ENCODE measurements around the gene HHEX.

The HHEX gene

GRCh38 chr10:92667078-92667477 lies 22.7 kb upstream of the HHEX start:
- FAIRE-seq (no peak), DNase-seq (ENCODE audit: insufficient read length, low spot score) (no peak)
- TF ChIP-seq POLR2AphosphoS5 (IDR thresholded peaks at IDR 0.05; ENCODE audit: low read depth, low read length) (no peak), POLR2A (IDR thresholded peaks at IDR 0.05; ENCODE audit: low read depth, low read length) (no peak), PAX5 (IDR thresholded peaks at IDR 0.05; ENCODE audit: insufficient read depth, low read length, severe bottlenecking) (no peak), POU2F2 (IDR thresholded peaks at IDR 0.05; ENCODE audit: low read depth, low read length) (no peak), SPI1 (IDR thresholded peaks at IDR 0.05; ENCODE audit: low read depth, low read length) (no peak), TAF1 (IDR thresholded peaks at IDR 0.05; ENCODE audit: low read depth, low read length) (no peak)

GRCh38 chr10:92677708-92678107 lies 12.0 kb upstream of the HHEX start:
- DNase-seq (ENCODE audit: insufficient read length, low spot score) (no peak), FAIRE-seq (no peak)
- TF ChIP-seq PAX5 (IDR thresholded peaks at IDR 0.05; ENCODE audit: insufficient read depth, low read length, severe bottlenecking), result no peak
- no peak for TF ChIP-seq POLR2A (IDR thresholded peaks at IDR 0.05; ENCODE audit: low read depth, low read length)
- no peak for TF ChIP-seq SPI1 (IDR thresholded peaks at IDR 0.05; ENCODE audit: low read depth, low read length)
- no peak for TF ChIP-seq POLR2AphosphoS5 (IDR thresholded peaks at IDR 0.05; ENCODE audit: low read depth, low read length)
- TF ChIP-seq TAF1 (IDR thresholded peaks at IDR 0.05; ENCODE audit: low read depth, low read length), result no peak
- no peak for TF ChIP-seq POU2F2 (IDR thresholded peaks at IDR 0.05; ENCODE audit: low read depth, low read length)

GRCh38 chr10:92678206-92678605 lies 11.5 kb upstream of the HHEX start:
- no peak for DNase-seq (ENCODE audit: insufficient read length, low spot score)
- FAIRE-seq, result no peak
- TF ChIP-seq TAF1 (IDR thresholded peaks at IDR 0.05; ENCODE audit: low read depth, low read length) (no peak), POLR2AphosphoS5 (IDR thresholded peaks at IDR 0.05; ENCODE audit: low read depth, low read length) (no peak), PAX5 (IDR thresholded peaks at IDR 0.05; ENCODE audit: insufficient read depth, low read length, severe bottlenecking) (no peak), SPI1 (IDR thresholded peaks at IDR 0.05; ENCODE audit: low read depth, low read length) (no peak), POU2F2 (IDR thresholded peaks at IDR 0.05; ENCODE audit: low read depth, low read length) (no peak), POLR2A (IDR thresholded peaks at IDR 0.05; ENCODE audit: low read depth, low read length) (no peak)

DNA sequence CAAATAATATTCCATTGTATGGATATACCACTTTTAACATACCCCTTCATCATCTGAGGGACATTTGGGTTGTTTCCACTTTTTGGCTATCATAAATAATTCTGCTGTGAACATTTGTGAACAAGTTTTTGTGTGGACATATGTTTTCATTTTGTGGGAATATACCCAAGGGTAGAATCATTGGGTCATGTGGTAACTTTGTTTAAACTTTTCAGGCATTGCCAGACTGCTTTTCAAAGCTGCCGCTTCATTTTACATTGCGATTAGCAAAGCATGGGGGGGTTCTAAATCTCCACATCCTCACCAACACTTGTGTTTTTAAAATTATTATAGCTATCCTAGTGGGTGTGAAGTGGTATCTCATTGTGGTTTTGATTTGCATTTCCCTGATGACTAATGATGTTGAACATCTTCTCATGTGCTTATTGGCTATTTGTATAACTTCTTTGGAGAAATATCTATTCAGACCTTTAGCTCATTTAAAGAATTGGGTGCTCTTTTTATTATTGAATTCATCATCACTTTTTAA lies 8.4 kb upstream of the HHEX start:
- DNase-seq (ENCODE audit: insufficient read length, low spot score) (no peak), FAIRE-seq (no peak)
- TF ChIP-seq POLR2A (IDR thresholded peaks at IDR 0.05; ENCODE audit: low read depth, low read length) (no peak), SPI1 (IDR thresholded peaks at IDR 0.05; ENCODE audit: low read depth, low read length) (no peak), TAF1 (IDR thresholded peaks at IDR 0.05; ENCODE audit: low read depth, low read length) (no peak), POU2F2 (IDR thresholded peaks at IDR 0.05; ENCODE audit: low read depth, low read length) (no peak)

DNA sequence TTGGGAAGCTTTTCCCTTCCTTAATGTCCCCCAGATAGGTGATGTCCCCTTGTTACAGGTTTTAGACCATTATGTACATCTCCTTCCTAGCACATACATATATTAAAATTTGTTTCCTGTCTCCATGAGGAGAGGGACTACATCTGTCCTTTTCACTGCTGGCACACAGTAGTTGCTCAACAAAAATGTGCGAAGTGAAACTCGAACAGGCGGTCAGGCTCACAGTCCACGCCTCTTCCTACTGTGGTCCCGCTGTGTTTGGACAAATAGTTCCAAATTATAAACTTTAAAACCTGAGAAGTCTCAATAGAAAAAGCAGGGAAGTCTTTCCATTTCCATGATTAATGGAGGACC lies 1.2 kb upstream of the HHEX start:
- DNase-seq (ENCODE audit: insufficient read length, low spot score), result no peak
- no peak for TF ChIP-seq PAX5 (IDR thresholded peaks at IDR 0.05; ENCODE audit: insufficient read depth, low read length, severe bottlenecking)
- TF ChIP-seq POU2F2 (IDR thresholded peaks at IDR 0.05; ENCODE audit: low read depth, low read length), result no peak
- no peak for TF ChIP-seq TAF1 (IDR thresholded peaks at IDR 0.05; ENCODE audit: low read depth, low read length)
- no peak for TF ChIP-seq POLR2AphosphoS5 (IDR thresholded peaks at IDR 0.05; ENCODE audit: low read depth, low read length)
- no peak for TF ChIP-seq SPI1 (IDR thresholded peaks at IDR 0.05; ENCODE audit: low read depth, low read length)
- no peak for TF ChIP-seq POLR2A (IDR thresholded peaks at IDR 0.05; ENCODE audit: low read depth, low read length)
- no peak for FAIRE-seq

GRCh38 chr10:92688927-92689662 lies 660 bp upstream of the HHEX start:
- FAIRE-seq (peak; percentile 59), DNase-seq (ENCODE audit: insufficient read length, low spot score) (no peak)
- TF ChIP-seq SPI1 (IDR thresholded peaks at IDR 0.05; ENCODE audit: low read depth, low read length), result no peak
- no peak for TF ChIP-seq PAX5 (IDR thresholded peaks at IDR 0.05; ENCODE audit: insufficient read depth, low read length, severe bottlenecking)
- TF ChIP-seq POLR2A (IDR thresholded peaks at IDR 0.05; ENCODE audit: low read depth, low read length), result no peak
- TF ChIP-seq POLR2AphosphoS5 (IDR thresholded peaks at IDR 0.05; ENCODE audit: low read depth, low read length), result no peak
- TF ChIP-seq POU2F2 (IDR thresholded peaks at IDR 0.05; ENCODE audit: low read depth, low read length), result no peak
- no peak for TF ChIP-seq TAF1 (IDR thresholded peaks at IDR 0.05; ENCODE audit: low read depth, low read length)

- DNase-seq (ENCODE audit: insufficient read length, low spot score) (no peak), FAIRE-seq (peak; percentile 93)
- TF ChIP-seq PAX5 (IDR thresholded peaks at IDR 0.05; ENCODE audit: insufficient read depth, low read length, severe bottlenecking) (no peak), POLR2A (IDR thresholded peaks at IDR 0.05; ENCODE audit: low read depth, low read length) (no peak), POU2F2 (IDR thresholded peaks at IDR 0.05; ENCODE audit: low read depth, low read length) (no peak), TAF1 (IDR thresholded peaks at IDR 0.05; ENCODE audit: low read depth, low read length) (no peak), SPI1 (IDR thresholded peaks at IDR 0.05; ENCODE audit: low read depth, low read length) (no peak), POLR2AphosphoS5 (IDR thresholded peaks at IDR 0.05; ENCODE audit: low read depth, low read length) (no peak)
These were observed 608 bp downstream of the HHEX start for GRCh38 chr10:92690211-92690914.

GRCh38 chr10:92690915-92691590 lies 1.3 kb downstream of the HHEX start:
- FAIRE-seq, result peak; percentile 33
- no peak for TF ChIP-seq POLR2A (IDR thresholded peaks at IDR 0.05; ENCODE audit: low read depth, low read length)
- no peak for TF ChIP-seq POU2F2 (IDR thresholded peaks at IDR 0.05; ENCODE audit: low read depth, low read length)
- no peak for TF ChIP-seq PAX5 (IDR thresholded peaks at IDR 0.05; ENCODE audit: insufficient read depth, low read length, severe bottlenecking)
- TF ChIP-seq SPI1 (IDR thresholded peaks at IDR 0.05; ENCODE audit: low read depth, low read length), result no peak

DNA sequence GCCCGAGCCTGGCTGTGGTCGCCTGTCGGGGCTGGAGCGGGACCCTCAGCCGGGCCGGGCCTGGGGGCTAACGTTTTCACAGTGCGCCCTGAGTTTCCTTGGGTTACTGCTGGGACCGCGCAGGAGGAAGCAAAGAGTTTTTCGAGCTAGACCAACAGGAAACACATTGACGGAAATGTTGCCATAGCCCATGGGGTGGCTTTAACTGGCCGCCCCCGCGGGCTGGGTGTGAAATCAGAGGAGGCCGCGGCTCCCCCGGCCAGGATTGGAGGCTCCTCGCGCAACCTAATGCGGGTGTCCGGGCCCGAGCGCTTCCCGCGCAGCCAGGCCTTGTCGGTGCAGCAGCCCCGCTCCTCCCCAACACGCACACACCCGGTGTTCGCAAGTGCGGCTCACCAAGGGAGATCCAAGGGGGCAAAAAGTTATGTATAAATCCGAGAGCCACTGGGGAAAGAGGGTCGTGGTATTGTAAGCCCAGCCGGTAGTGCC lies 1.9 kb downstream of the HHEX start:
- no peak for DNase-seq (ENCODE audit: insufficient read length, low spot score)
- FAIRE-seq, result no peak
- no peak for TF ChIP-seq POU2F2 (IDR thresholded peaks at IDR 0.05; ENCODE audit: low read depth, low read length)

More at GRCh38 chr10:92690915-92691590, 1.3 kb downstream of the HHEX start:
- no peak for DNase-seq (ENCODE audit: insufficient read length, low spot score)
